GM18951 (cell line): ENCODE measurements around the gene ZNF254.
"Not testable (repeated sequence)": the region's sequence is repeated elsewhere in the genome, so short reads cannot be mapped to it uniquely, and the experiment has no call there.

Experiments
- POLR2A ChIP-seq: IDR thresholded peaks from 4 replicates; pipeline ENCODE4 v1.6.1; 2011; ENCODE audit warnings: mild to moderate bottlenecking; ENCODE audit not compliant: insufficient read length, insufficient read depth; ENCODE audit errors: extremely low read depth
- in situ Hi-C: fragments of 300-500 bp; cut with MboI; formaldehyde crosslinking; loops from one replicate; pipeline ENCODE4 v1.12.0; 2022; ENCODE audit warnings: low sequenced_read_pairs, mixed read lengths, inconsistent platforms; ENCODE audit not compliant: unreplicated experiment

Gene ZNF254

DNA sequence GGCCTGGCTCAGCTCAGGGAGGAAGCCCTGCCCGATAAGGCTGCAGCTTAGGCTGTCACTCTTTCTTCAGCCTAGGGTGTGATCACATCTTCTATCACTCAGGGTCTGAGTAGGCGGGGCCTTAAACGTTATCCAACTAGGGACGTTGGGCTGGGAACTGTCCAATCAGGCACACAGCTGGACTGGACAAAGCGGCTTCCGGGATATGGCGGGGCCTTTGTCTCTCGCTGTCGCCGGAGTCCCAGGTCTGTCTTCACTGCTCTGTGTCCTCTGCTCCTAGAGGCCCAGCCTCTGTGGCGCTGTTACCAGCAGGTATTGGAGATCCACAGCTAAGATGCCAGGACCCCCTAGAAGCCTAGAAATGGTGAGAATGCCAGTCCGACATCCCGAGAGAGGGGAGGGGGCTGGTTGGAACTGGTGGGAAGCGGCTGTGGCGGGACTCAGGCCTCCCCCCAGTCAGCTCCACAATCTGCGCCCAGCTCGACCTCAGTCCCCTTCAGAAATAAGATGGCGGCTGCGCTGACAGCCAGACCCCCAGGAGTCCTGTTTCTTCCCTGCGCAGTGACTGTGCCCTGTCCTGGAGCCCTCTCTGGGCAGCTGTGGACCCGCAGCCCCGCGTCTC, at the start of gene ZNF254:
Gene ZNF254 (plus strand): TSS at position 214 of the 622 bp plus-strand sequence. CDS start 121 bp downstream, at position 335.
- TF ChIP-seq POLR2A: peak; percentile 89
- in situ Hi-C loops: no loop called here

- in situ Hi-C loops: no loop called here
- no peak for TF ChIP-seq POLR2A
These were observed 46.4 kb upstream of the ZNF254 start for GRCh38 chr19:24040621-24041020.

- in situ Hi-C loops: not testable (repeated sequence)
These were observed 45.7 kb upstream of the ZNF254 start for GRCh38 chr19:24041326-24041725.

GRCh38 chr19:24046550-24046949, 40.4 kb upstream of the ZNF254 start:
- TF ChIP-seq POLR2A: no peak

GRCh38 chr19:24048261-24048660, 38.7 kb upstream of the ZNF254 start:
- in situ Hi-C loops: no loop called here
- TF ChIP-seq POLR2A: no peak

More at GRCh38 chr19:24046550-24046949, 40.4 kb upstream of the ZNF254 start:
- in situ Hi-C loops: no loop called here

DNA sequence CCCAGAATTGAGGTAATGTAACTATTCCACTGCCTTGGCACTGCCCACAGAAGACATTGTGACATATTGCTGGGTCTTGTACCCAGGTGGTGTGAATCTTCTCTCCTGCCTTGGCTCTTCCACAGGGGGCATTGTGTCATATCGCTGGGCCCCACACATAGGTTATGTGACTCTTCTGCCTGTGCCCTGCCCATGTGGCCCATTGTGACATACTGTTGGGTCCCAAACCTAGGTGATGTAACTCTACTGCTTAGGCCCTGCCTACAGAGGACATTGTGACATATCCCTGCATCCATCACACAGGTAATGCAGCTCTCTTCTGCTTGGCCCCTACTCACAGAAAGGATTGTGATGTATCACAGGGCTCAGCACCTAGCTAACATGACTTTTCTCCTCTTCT, 37.5 kb upstream of the ZNF254 start:
- in situ Hi-C loops: no loop called here
- TF ChIP-seq POLR2A: no peak

- in situ Hi-C loops: no loop called here
- TF ChIP-seq POLR2A: no peak
These were observed 35.5 kb upstream of the ZNF254 start for GRCh38 chr19:24051516-24051915.

DNA sequence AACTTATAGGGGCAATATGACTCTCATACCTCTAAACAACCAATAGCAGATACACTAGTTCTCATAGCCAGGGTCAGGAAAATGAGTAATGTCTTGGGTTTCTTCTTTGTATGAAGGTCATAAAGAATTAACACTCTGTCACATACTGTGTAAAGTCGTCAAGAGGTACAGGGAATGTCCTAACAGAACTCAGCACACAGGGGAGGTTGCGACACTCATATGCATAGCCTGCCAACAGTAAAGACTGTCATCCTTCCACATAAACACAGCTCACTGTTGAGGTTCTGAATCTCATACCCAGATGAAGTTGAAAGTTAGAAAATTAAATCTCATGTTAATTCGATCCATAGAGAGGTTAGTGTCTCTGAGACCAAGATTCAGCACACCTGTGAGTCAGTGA, 34.2 kb upstream of the ZNF254 start:
- no peak for TF ChIP-seq POLR2A
- in situ Hi-C loops: no loop called here

DNA sequence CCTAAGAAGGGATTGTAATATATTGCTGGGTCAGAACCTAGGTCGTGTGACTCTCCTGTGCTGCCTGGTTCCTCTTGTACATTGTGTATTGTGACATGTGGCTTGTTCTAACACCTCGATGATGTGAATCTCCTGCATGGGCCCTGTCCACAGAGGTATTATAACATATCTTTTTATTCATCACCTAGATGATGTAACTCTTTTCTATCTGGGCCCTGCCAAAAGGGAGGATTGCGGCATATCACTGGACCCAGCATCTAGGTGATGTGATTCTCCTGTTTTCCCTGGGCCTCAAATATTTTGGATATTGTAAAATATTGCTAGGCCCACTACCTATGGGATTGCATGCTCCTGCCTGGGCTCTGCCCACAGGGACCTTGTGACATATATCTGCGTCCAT, 33.4 kb upstream of the ZNF254 start:
- TF ChIP-seq POLR2A: no peak
- in situ Hi-C loops: no loop called here

DNA sequence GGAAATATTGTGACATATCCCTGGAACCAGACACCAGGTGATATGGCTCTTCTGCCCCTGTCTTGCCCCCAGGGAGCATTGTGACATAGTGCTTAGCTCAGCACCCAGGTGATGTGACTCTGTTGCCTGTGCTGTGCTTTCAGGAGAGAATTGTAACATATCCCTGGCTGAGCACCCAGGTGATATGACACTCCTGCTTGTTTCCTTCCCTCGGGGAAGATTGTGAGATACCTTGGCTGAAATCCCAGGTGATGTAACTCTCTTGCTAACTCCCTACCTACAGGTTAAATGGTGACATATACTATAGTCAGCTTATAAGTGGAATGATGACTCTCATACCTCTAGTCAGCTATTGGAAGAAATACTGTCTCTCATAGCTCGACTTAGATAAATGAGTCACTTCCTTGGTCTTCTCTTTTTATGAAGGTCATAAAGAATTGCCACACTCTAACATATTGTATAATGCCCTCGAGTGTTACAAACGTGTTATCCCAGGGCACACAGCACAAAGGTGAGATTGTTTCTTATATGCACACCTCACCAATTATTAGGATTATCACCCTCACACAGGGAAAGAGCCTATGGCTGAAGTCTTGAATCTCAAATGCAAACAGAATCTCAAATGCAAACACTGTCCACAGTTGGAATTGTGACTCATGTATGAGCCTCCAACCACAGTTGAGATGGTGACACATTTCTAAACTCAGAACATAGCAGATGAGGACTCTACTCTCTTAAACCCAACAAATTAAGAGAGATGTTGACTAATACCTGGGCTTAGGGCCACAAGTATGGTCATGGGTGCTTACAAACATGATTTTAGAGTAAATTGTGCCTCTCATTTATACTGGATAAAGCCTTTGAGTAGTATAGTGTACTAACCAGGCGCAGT, 32.7 kb upstream of the ZNF254 start:
- TF ChIP-seq POLR2A: no peak
- in situ Hi-C loops: no loop called here

DNA sequence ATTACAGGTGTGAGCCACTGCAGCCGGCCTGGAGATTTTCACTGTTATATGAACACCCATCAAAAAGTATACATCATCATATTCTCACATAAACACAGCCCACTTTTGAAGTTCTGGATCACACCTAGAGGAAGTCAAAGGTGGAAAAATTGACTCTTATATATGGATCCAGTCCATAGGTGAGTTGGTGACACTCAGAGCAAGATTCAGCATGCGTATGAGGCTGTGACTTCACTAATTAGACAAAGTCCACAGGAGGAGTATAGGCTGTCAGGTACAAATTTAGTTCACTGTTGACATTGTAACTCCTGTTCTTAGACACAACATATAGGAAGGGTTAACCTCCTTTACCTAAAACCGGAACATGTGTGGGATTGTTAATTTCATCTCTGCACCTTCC, 31.4 kb upstream of the ZNF254 start:
- in situ Hi-C loops: no loop called here
- TF ChIP-seq POLR2A: no peak

DNA sequence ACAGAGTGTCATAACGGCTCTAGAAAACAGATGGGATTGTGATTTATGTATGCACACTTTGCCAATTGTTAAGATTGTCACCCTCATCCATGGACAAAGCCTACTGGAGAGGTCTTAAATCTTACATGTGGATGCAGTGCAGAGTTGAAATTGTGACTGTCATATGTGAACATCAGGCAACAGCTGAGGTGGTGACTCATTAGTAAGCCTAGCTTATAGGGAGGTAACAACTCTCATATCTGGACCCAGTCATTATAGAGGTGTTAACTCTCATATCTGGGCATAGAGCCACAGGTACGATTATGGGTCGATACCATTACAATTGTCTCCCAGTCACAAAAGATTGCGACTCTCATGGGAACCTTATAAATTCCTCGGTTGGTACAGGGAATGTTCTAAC, 29.8 kb upstream of the ZNF254 start:
- no peak for TF ChIP-seq POLR2A
- in situ Hi-C loops: no loop called here

GRCh38 chr19:24059563-24060295, 27.3 kb upstream of the ZNF254 start:
- in situ Hi-C loops: no loop called here
- TF ChIP-seq POLR2A: no peak
